HG03045 (cell line): ENCODE results near the gene ATF7.
A peak's percentile ranks its signal among the peaks of the same experiment; 100 is the strongest.
"Not testable (repeated sequence)": the region's sequence is repeated elsewhere in the genome, so short reads cannot be mapped to it uniquely, and the experiment has no call there.

Source experiments
- ATAC-seq: cut with Tn5 transposase; IDR thresholded peaks from one replicate; pipeline ENCODE4 v1.9.1; 2021; ENCODE audit warnings: mild to moderate bottlenecking, moderate library complexity; ENCODE audit not compliant: unreplicated experiment

The ATF7 gene

GRCh38 chr12:53599579-53599978, 26.6 kb downstream of the ATF7 start:
- no peak for ATAC-seq

- not testable (repeated sequence) for ATAC-seq
Observed at GRCh38 chr12:53598971-53599370, 27.2 kb downstream of the ATF7 start.

- ATAC-seq: no peak
Observed at GRCh38 chr12:53596920-53597363, 29.2 kb downstream of the ATF7 start.

- no peak for ATAC-seq
Observed at GRCh38 chr12:53594897-53595615, 31.1 kb downstream of the ATF7 start.

GRCh38 chr12:53593707-53594106, 32.5 kb downstream of the ATF7 start:
- no peak for ATAC-seq

GRCh38 chr12:53593031-53593430, 33.2 kb downstream of the ATF7 start:
- ATAC-seq: no peak

- ATAC-seq: no peak
Observed at GRCh38 chr12:53592426-53592825, 33.8 kb downstream of the ATF7 start.

- ATAC-seq: no peak
Observed at GRCh38 chr12:53591301-53592206, 34.6 kb downstream of the ATF7 start.

- no peak for ATAC-seq
Observed at GRCh38 chr12:53590652-53591051, 35.5 kb downstream of the ATF7 start.

- ATAC-seq: no peak
Observed at GRCh38 chr12:53589915-53590314, 36.3 kb downstream of the ATF7 start.

GRCh38 chr12:53589423-53589822, 36.8 kb downstream of the ATF7 start:
- ATAC-seq: no peak

GRCh38 chr12:53588123-53588522, 38.1 kb downstream of the ATF7 start:
- ATAC-seq: no peak

GRCh38 chr12:53586745-53587144, 39.4 kb downstream of the ATF7 start:
- ATAC-seq: no peak

- no peak for ATAC-seq
Observed at GRCh38 chr12:53585448-53586125, 40.6 kb downstream of the ATF7 start.

- no peak for ATAC-seq
Observed at GRCh38 chr12:53579545-53579955, 46.6 kb downstream of the ATF7 start.

- no peak for ATAC-seq
Observed at GRCh38 chr12:53578783-53579182, 47.4 kb downstream of the ATF7 start.

GRCh38 chr12:53577941-53578352, 48.2 kb downstream of the ATF7 start:
- peak; percentile 59 for ATAC-seq

- ATAC-seq: no peak
Observed at GRCh38 chr12:53575502-53576249, 50.5 kb downstream of the ATF7 start.

- no peak for ATAC-seq
Observed at GRCh38 chr12:53572134-53572758, 53.9 kb downstream of the ATF7 start.

GRCh38 chr12:53571295-53571694, 54.9 kb downstream of the ATF7 start:
- ATAC-seq: no peak
